ENCODE data around the gene INSYN2B.

The INSYN2B gene

DNA sequence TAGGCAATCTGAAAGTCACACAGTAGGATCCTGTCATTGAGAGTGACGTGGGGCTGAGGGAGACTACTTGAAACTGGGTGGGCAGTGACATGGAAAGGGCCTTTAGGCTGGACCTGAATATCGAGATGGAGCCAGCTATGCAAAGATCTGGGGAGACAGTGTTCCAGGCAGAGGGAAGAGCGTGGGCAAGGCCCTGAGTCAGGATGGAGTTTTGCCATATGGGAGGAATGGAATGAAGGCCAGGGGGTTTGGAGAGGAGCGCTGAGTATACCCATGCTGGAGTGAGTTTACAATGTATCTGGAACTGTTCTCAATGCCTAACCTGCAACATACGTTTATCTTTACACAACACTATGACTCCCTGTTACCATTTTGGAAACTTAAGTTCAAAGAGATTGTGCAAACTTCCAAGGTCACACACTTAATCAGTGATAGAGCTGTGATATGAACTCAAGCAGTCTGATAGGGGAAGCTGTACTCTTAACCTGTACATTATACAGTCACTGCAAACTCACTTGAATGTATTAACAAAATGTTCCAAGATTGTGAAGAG lies 33.5 kb downstream of the INSYN2B start:
- TF ChIP-seq, protein P1, sequence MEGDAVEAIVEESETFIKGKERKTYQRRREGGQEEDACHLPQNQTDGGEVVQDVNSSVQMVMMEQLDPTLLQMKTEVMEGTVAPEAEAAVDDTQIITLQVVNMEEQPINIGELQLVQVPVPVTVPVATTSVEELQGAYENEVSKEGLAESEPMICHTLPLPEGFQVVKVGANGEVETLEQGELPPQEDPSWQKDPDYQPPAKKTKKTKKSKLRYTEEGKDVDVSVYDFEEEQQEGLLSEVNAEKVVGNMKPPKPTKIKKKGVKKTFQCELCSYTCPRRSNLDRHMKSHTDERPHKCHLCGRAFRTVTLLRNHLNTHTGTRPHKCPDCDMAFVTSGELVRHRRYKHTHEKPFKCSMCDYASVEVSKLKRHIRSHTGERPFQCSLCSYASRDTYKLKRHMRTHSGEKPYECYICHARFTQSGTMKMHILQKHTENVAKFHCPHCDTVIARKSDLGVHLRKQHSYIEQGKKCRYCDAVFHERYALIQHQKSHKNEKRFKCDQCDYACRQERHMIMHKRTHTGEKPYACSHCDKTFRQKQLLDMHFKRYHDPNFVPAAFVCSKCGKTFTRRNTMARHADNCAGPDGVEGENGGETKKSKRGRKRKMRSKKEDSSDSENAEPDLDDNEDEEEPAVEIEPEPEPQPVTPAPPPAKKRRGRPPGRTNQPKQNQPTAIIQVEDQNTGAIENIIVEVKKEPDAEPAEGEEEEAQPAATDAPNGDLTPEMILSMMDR (IDR thresholded peaks at IDR 0.05; ENCODE audit: low read depth, low read length) = no peak
- TF ChIP-seq POLR2A (IDR thresholded peaks at IDR 0.05; ENCODE audit: extremely low read depth, insufficient read length) (no peak), MYC (IDR thresholded peaks at IDR 0.05; ENCODE audit: low read depth, low read length) (no peak), MAX (IDR thresholded peaks at IDR 0.05; ENCODE audit: low read depth, low read length) (no peak)
- no peak for DNase-seq (ENCODE audit: low read depth)
- no peak overlapping the region for H3K4me3 ChIP-seq (ENCODE audit: low read depth, low read length)

GRCh38 chr5:169945831-169946261 lies 34.4 kb downstream of the INSYN2B start:
- TF ChIP-seq MYC (IDR thresholded peaks at IDR 0.05; ENCODE audit: low read depth, low read length) (no peak), POLR2A (IDR thresholded peaks at IDR 0.05; ENCODE audit: extremely low read depth, insufficient read length) (no peak), MAX (IDR thresholded peaks at IDR 0.05; ENCODE audit: low read depth, low read length) (no peak)
- TF ChIP-seq, protein P1 (IDR thresholded peaks at IDR 0.05; ENCODE audit: low read depth, low read length) = no peak
- peak; percentile 17 for DNase-seq (ENCODE audit: low read depth)
- H3K4me3 ChIP-seq (ENCODE audit: low read depth, low read length) = no peak overlapping the region

DNA sequence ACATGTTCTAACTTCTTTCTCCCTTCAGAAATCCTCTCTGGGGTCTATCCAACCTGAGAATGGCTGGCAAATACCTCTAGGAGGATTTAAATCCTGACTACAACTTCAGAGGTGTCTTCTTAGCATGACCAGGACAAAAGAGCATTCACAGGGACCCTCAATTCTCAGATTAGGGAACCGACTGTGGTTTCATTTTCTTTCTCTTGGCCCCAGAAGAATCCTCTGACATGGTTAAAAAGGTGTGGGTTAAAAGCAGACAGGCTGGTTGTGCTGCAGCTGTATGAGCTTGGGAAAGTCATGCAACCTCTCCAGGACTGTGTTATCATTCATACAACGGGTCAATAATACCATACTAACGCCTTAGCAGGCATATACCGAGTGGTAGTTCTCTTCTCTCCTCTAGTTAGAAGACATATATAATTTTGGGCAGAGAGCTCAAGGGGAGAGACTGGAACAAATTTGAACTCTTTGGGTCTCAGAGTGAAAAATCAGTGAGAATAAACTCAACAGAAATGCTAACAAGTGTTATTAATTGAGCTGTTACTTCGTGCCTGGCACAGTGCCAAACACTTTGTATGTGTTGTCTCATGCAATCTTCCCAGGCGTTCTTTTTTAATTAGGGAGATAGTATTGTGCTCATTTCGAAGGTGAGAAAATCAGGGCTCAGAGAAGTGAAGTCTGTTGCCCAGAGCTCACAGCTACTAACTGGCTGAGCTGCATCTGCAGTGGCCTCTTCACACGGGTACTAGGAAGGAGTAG lies 35.2 kb downstream of the INSYN2B start:
- DNase-seq (ENCODE audit: low read depth) = no peak

GRCh38 chr5:169944115-169944514 lies 36.2 kb downstream of the INSYN2B start:
- TF ChIP-seq, protein P1 (IDR thresholded peaks at IDR 0.05; ENCODE audit: low read depth, low read length) = no peak
- TF ChIP-seq MAX (IDR thresholded peaks at IDR 0.05; ENCODE audit: low read depth, low read length) (no peak), POLR2A (IDR thresholded peaks at IDR 0.05; ENCODE audit: extremely low read depth, insufficient read length) (no peak), MYC (IDR thresholded peaks at IDR 0.05; ENCODE audit: low read depth, low read length) (no peak)
- H3K4me3 ChIP-seq (ENCODE audit: low read depth, low read length) = no peak overlapping the region
- DNase-seq (ENCODE audit: low read depth) = no peak

More for the DNA sequence above, 35.2 kb downstream of the INSYN2B start:
- H3K4me3 ChIP-seq (ENCODE audit: low read depth, low read length) = no peak overlapping the region
- TF ChIP-seq POLR2A (IDR thresholded peaks at IDR 0.05; ENCODE audit: extremely low read depth, insufficient read length) = no peak
- TF ChIP-seq, protein P1 (IDR thresholded peaks at IDR 0.05; ENCODE audit: low read depth, low read length) = no peak
- no peak for TF ChIP-seq MAX (IDR thresholded peaks at IDR 0.05; ENCODE audit: low read depth, low read length)
- no peak for TF ChIP-seq MYC (IDR thresholded peaks at IDR 0.05; ENCODE audit: low read depth, low read length)

- no peak overlapping the region for H3K4me3 ChIP-seq (ENCODE audit: low read depth, low read length)
- DNase-seq (ENCODE audit: low read depth) = no peak
- no peak for TF ChIP-seq POLR2A (IDR thresholded peaks at IDR 0.05; ENCODE audit: extremely low read depth, insufficient read length)
- TF ChIP-seq MYC (IDR thresholded peaks at IDR 0.05; ENCODE audit: low read depth, low read length) = no peak
- no peak for TF ChIP-seq MAX (IDR thresholded peaks at IDR 0.05; ENCODE audit: low read depth, low read length)
- TF ChIP-seq, protein P1 (IDR thresholded peaks at IDR 0.05; ENCODE audit: low read depth, low read length) = no peak
These were observed 37.3 kb downstream of the INSYN2B start for GRCh38 chr5:169943026-169943425.
